Measurements from ENCODE around the gene TMEM127.
A peak's percentile ranks its signal among the peaks of the same experiment; 100 is the strongest.

The TMEM127 gene

DNA sequence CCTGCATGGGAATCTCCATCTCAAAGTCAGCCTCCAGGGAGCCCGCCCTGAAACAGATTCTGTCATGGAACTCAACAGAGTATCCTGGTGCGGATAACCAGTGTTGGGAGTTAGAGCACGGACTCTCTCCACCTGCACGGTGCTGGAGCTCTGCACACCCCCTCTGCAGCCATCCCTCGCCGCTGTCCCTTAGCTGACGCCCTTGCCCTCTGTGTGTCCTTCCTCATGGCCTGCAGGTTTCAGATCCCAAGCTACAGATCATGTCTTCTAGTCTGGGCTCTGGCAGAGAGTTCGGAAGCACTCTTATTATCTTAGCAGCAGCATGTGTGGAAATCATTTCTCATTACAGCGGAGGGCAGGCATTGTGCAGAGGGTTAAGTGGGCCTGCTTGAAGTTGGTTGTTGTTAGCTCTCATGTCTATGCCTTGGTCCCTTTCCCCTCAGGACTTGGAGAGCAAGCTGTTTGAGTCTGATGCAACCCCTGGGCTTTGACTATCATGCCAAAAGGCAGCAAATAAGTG is 26.0 kb downstream of the TMEM127 start:
- TF ChIP-seq, protein P1, sequence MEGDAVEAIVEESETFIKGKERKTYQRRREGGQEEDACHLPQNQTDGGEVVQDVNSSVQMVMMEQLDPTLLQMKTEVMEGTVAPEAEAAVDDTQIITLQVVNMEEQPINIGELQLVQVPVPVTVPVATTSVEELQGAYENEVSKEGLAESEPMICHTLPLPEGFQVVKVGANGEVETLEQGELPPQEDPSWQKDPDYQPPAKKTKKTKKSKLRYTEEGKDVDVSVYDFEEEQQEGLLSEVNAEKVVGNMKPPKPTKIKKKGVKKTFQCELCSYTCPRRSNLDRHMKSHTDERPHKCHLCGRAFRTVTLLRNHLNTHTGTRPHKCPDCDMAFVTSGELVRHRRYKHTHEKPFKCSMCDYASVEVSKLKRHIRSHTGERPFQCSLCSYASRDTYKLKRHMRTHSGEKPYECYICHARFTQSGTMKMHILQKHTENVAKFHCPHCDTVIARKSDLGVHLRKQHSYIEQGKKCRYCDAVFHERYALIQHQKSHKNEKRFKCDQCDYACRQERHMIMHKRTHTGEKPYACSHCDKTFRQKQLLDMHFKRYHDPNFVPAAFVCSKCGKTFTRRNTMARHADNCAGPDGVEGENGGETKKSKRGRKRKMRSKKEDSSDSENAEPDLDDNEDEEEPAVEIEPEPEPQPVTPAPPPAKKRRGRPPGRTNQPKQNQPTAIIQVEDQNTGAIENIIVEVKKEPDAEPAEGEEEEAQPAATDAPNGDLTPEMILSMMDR (IDR thresholded peaks at IDR 0.05): no peak
- peak overlapping the region; percentile 99 for H3K27ac ChIP-seq

DNA sequence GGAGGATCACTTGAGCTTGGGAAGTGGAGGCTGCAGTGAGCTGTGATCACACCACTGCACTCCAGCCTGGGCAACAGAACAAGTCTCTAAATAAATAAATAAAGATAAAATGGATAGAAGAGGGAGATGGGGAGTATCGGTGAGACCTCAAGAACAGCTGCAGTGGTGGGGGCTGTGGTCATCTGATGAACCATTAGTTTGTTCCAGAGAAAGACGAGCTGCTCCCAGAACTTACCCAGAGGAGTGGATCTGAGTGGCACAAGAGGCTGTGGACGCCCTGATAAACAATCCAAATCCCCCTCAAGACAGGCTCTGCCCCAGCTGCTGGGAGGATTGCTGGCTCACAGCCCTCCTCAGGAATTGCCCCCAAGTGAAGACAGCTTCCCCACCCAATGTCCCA is 26.7 kb downstream of the TMEM127 start:
- Histone ChIP-seq H3K4me3 (ENCODE audit: low read depth in 1 of 2, low read length in 1 of 2) (no peak overlapping the region), H3K9me3 (no peaks in the 10 kb centered on the region), H3K27ac (peak overlapping the region; percentile 99), H3K27me3 (no peaks in the 10 kb centered on the region), H3K4me1 (ENCODE audit: control insufficient read depth in 1 of 2, insufficient read depth in 1 of 2, low read depth in 1 of 2, low read length in 1 of 2) (peaks cover 57 to 63% of the 10 kb centered on the region in 2 experiments), H3K36me3 (no peaks in the 10 kb centered on the region)
- TF ChIP-seq, protein P1 (IDR thresholded peaks at IDR 0.05): no peak

More for the DNA sequence above, 26.0 kb downstream of the TMEM127 start:
- Histone ChIP-seq H3K9me3 (no peaks in the 10 kb centered on the region), H3K36me3 (no peaks in the 10 kb centered on the region), H3K4me3 (ENCODE audit: low read depth in 1 of 2, low read length in 1 of 2) (no peak overlapping the region), H3K4me1 (ENCODE audit: control insufficient read depth in 1 of 2, insufficient read depth in 1 of 2, low read depth in 1 of 2, low read length in 1 of 2) (peaks cover 57 to 63% of the 10 kb centered on the region in 2 experiments), H3K27me3 (no peaks in the 10 kb centered on the region)

DNA sequence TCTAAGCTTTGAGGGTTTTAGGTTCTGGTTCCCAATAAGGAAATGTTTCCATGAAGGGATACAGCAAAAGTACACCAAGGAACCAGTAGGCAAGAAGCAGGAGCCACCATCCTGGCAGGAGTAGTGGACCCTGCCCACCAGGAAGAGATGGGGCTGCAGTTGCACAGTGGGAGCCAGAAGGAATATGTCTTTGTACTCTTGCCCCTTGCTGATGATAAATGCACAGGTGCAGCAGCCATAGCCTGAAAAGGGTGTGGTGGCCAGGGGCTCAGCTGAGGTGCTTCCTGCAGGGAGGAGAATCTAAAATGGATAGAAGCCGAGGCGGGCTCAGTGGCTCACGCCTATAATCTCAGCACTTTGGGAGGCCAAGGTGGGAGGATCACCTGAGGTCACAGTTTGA is 27.5 kb downstream of the TMEM127 start:
- Histone ChIP-seq H3K36me3 (no peaks in the 10 kb centered on the region), H3K27ac (no peak overlapping the region), H3K4me3 (ENCODE audit: low read depth in 1 of 2, low read length in 1 of 2) (no peak overlapping the region), H3K9me3 (no peaks in the 10 kb centered on the region), H3K4me1 (ENCODE audit: control insufficient read depth in 1 of 2, insufficient read depth in 1 of 2, low read depth in 1 of 2, low read length in 1 of 2) (peaks cover 57 to 63% of the 10 kb centered on the region in 2 experiments), H3K27me3 (no peaks in the 10 kb centered on the region)
- TF ChIP-seq, protein P1 (IDR thresholded peaks at IDR 0.05): no peak

DNA sequence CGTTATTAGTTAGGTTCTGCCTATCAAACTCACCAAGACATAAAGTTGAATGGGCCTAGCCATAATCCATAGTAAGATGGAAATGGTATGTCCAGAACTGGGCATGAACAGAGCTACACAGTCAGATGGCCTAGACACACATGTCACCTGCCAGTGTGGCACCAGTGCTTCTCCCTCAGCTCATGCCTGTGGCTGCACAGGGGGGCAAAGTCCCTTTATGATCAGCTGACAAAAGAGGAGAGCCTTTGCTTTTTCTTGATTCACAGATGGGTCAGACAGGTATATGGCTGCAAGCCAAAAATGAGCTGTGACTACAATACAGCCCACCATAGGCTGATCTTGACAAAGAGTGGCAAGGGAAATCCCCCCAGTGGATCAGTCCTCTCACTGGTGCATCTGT is 28.9 kb downstream of the TMEM127 start:
- no peaks in the 10 kb centered on the region for H3K27me3 ChIP-seq
- no peaks in the 10 kb centered on the region for H3K36me3 ChIP-seq
- no peak overlapping the region for H3K27ac ChIP-seq
- H3K4me3 ChIP-seq (ENCODE audit: low read depth in 1 of 2, low read length in 1 of 2): no peak overlapping the region
- no peaks in the 10 kb centered on the region for H3K9me3 ChIP-seq
- TF ChIP-seq, protein P1 (IDR thresholded peaks at IDR 0.05): no peak
- H3K4me1 ChIP-seq (ENCODE audit: control insufficient read depth in 1 of 2, insufficient read depth in 1 of 2, low read depth in 1 of 2, low read length in 1 of 2): peaks cover 49 to 55% of the 10 kb centered on the region in 2 experiments

DNA sequence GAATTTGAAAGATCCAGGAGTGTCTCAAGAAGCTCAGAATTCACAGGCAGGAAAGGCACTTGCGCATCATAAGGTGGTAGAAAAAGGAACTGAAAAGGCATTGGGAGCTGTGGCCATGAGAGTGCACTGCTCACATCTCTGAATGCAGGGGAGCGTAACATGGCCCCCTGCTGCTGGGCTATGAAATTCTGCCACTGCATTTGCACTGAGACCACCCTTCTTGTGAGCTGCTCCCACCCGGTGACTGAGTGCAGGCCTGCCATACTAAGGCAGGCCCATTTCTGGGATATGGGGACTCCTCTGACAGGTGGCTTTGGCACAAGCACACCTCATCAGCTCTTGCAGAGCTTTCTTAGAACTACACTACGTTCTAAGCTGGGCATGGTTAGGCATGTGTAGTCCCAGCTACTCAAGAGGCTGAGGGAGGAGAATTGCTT is 31.9 kb downstream of the TMEM127 start:
- TF ChIP-seq, protein P1 (IDR thresholded peaks at IDR 0.05): peak; percentile 33
- Histone ChIP-seq H3K27ac (peak overlapping the region; percentile 84), H3K9me3 (no peaks in the 10 kb centered on the region), H3K4me1 (ENCODE audit: control insufficient read depth in 1 of 2, insufficient read depth in 1 of 2, low read depth in 1 of 2, low read length in 1 of 2) (peaks cover 25% of the 10 kb centered on the region in 2 experiments), H3K27me3 (no peaks in the 10 kb centered on the region), H3K4me3 (ENCODE audit: low read depth in 1 of 2, low read length in 1 of 2) (peak overlapping the region in 1 of 2 experiments; percentile 22), H3K36me3 (no peaks in the 10 kb centered on the region)
